A549 (cell line): ENCODE data around the gene SLC45A3.

ENCODE experiments used
- CBX2 ChIP-seq: fragments of 200-600 bp; sonication (generic); IDR thresholded peaks from 2 replicates; pipeline ENCODE4 v1.6.1; 2016; ENCODE audit warnings: low read depth, mild to moderate bottlenecking, borderline replicate concordance
- CEBPB ChIP-seq, 2 experiments: fragments of >200 bp in 1 of 2; sonication (Bioruptor Twin) in 1 of 2; formaldehyde crosslinking in 1 of 2; IDR thresholded peaks; 2 replicates each; pipeline ENCODE4 v1.6.1; 2012 to 2016
- CHD2 ChIP-seq: fragments of 150-350 bp; IDR thresholded peaks from 2 replicates; pipeline ENCODE4 v1.6.1; 2014; ENCODE audit warnings: low read length; ENCODE audit not compliant: partially characterized antibody
- EP300 ChIP-seq, 2 experiments: fragments of >200 bp; sonication (Bioruptor Twin); formaldehyde crosslinking; IDR thresholded peaks; 2 replicates in 1 of 2; 3 replicates in 1 of 2; pipeline ENCODE4 v1.6.1; 2016 to 2017
- HOXB5 ChIP-seq: fragments of 250-450 bp; sonication (Bioruptor Pico); IDR thresholded peaks from 2 replicates; pipeline ENCODE4 v1.5.0; 2020; ENCODE audit warnings: mild to moderate bottlenecking, moderate library complexity
- JUN ChIP-seq, 2 experiments: fragments of >200 bp; sonication (Bioruptor Twin); formaldehyde crosslinking; IDR thresholded peaks; 2 replicates in 1 of 2; 3 replicates in 1 of 2; pipeline ENCODE4 v1.6.1; 2016 to 2017
- MAZ ChIP-seq: fragments of 150-350 bp; IDR thresholded peaks from 2 replicates; pipeline ENCODE4 v1.6.1; 2014; ENCODE audit warnings: antibody characterized with exemption, low read depth, low read length, borderline replicate concordance
- PHF8 ChIP-seq: fragments of 200-600 bp; sonication (generic); IDR thresholded peaks from 2 replicates; pipeline ENCODE4 v1.6.1; 2016; ENCODE audit warnings: low read depth, mild to moderate bottlenecking, antibody characterized with exemption, moderate library complexity, borderline replicate concordance
- TF ChIP-seq, protein P1 (sequence below): fragments of >200 bp; sonication (Bioruptor Twin); formaldehyde crosslinking; IDR thresholded peaks from 3 replicates; pipeline ENCODE4 v1.5.1; 2016
- TF ChIP-seq, protein P2 (sequence below): fragments of 150-350 bp; IDR thresholded peaks from 2 replicates; pipeline ENCODE4 v1.6.1; 2014; ENCODE audit warnings: low read depth, mild to moderate bottlenecking, low read length

DNA sequence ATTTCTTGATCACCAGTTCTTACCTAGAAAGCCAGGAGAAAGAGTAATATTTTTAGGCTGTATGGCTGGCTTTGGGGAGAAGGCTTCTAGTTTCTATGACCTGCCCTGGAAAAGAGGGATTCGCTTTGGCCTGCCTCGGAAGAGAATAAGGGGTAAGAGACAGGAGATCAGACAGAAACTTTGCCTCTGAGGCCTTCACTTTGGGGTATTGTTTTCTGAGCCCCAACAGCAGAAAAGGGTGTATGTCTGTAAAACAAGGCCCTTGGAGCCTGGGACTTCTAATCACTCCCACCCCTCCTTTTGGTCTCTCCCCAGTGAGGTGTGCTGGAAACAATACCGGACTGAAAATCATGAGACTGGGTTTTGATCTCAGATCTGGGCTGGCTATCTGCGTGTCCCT, 5.1 kb downstream of the SLC45A3 start:
- TF ChIP-seq, protein P1, sequence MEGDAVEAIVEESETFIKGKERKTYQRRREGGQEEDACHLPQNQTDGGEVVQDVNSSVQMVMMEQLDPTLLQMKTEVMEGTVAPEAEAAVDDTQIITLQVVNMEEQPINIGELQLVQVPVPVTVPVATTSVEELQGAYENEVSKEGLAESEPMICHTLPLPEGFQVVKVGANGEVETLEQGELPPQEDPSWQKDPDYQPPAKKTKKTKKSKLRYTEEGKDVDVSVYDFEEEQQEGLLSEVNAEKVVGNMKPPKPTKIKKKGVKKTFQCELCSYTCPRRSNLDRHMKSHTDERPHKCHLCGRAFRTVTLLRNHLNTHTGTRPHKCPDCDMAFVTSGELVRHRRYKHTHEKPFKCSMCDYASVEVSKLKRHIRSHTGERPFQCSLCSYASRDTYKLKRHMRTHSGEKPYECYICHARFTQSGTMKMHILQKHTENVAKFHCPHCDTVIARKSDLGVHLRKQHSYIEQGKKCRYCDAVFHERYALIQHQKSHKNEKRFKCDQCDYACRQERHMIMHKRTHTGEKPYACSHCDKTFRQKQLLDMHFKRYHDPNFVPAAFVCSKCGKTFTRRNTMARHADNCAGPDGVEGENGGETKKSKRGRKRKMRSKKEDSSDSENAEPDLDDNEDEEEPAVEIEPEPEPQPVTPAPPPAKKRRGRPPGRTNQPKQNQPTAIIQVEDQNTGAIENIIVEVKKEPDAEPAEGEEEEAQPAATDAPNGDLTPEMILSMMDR = no peak
- TF ChIP-seq JUN (IDR thresholded peaks at IDR 0.05) = no peak
- TF ChIP-seq, protein P2, sequence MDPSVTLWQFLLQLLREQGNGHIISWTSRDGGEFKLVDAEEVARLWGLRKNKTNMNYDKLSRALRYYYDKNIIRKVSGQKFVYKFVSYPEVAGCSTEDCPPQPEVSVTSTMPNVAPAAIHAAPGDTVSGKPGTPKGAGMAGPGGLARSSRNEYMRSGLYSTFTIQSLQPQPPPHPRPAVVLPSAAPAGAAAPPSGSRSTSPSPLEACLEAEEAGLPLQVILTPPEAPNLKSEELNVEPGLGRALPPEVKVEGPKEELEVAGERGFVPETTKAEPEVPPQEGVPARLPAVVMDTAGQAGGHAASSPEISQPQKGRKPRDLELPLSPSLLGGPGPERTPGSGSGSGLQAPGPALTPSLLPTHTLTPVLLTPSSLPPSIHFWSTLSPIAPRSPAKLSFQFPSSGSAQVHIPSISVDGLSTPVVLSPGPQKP = no peak
- no peak for TF ChIP-seq CEBPB (IDR thresholded peaks at IDR 0.05)
- no peak for TF ChIP-seq HOXB5 (CRISPR knock-in tag)
- TF ChIP-seq PHF8 = no peak
- no peak for TF ChIP-seq CBX2
- TF ChIP-seq CHD2 = no peak
- TF ChIP-seq EP300 (IDR thresholded peaks at IDR 0.05) = no peak
- no peak for TF ChIP-seq MAZ
